Measurements from ENCODE around the gene IGFBP1.

GRCh38 chr7:45873035-45873354 lies 15.3 kb upstream of the IGFBP1 start, which contains the start of gene CCDC201:
- TF ChIP-seq CTCF (IDR thresholded peaks at IDR 0.05) (no peak), EZH2 (IDR thresholded peaks at IDR 0.05; ENCODE audit: borderline replicate concordance, insufficient read depth, low read depth, low read length, poor library complexity, severe bottlenecking) (no peak)

Data from B cell (primary cell).